ENCODE measurements around the gene KBTBD12.

DNA sequence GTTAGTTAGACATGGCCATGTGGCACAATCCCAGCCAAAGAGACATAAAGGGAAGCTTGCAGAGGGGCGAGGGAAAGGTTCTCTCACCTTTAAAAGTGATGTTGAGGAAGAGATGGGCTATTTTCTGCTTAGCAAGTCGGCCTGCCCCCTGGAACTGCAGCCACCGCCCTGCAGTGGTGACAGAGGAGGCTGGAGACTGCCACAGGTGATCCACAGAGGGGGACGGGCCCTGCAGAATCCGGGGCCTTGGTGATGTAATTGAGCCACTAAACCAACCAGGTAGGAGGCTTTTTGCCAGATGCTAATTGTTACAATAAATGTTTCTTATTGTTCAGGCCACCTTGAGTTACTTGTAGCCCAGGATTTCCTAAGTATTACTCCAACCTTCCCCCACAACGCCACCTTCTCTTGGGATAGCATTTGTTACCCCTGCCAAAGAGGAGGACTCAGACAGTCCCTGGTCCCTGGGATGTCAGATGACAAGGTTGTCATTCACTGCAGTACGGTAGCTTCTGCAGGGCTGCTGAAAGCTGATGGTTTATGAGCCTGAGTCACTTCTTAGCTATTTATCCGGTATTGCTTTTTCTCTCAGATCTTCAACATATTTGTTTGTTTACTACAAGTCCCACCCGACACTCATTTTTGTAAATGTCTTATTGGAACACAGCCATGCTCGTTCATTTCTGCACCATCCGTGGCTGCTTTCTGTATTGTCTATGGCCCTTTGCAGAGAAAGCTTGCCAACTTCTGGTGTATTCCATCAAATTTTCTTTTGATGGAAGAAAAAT is 73.9 kb downstream of the KBTBD12 start:
- TF ChIP-seq, protein P1, sequence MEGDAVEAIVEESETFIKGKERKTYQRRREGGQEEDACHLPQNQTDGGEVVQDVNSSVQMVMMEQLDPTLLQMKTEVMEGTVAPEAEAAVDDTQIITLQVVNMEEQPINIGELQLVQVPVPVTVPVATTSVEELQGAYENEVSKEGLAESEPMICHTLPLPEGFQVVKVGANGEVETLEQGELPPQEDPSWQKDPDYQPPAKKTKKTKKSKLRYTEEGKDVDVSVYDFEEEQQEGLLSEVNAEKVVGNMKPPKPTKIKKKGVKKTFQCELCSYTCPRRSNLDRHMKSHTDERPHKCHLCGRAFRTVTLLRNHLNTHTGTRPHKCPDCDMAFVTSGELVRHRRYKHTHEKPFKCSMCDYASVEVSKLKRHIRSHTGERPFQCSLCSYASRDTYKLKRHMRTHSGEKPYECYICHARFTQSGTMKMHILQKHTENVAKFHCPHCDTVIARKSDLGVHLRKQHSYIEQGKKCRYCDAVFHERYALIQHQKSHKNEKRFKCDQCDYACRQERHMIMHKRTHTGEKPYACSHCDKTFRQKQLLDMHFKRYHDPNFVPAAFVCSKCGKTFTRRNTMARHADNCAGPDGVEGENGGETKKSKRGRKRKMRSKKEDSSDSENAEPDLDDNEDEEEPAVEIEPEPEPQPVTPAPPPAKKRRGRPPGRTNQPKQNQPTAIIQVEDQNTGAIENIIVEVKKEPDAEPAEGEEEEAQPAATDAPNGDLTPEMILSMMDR (IDR thresholded peaks at IDR 0.05; ENCODE audit: borderline replicate concordance, extremely low read depth, low read length, poor library complexity, severe bottlenecking): no peak
- TF ChIP-seq EZH2 (IDR thresholded peaks at IDR 0.05; ENCODE audit: borderline replicate concordance, low read depth, low read length, severe bottlenecking): no peak

Measured in DND-41 (cell line).